ENCODE results near the gene PABPN1L.

GRCh38 chr16:88885693-88886280 lies 19.3 kb upstream of the PABPN1L start:
- TF ChIP-seq, protein P1, sequence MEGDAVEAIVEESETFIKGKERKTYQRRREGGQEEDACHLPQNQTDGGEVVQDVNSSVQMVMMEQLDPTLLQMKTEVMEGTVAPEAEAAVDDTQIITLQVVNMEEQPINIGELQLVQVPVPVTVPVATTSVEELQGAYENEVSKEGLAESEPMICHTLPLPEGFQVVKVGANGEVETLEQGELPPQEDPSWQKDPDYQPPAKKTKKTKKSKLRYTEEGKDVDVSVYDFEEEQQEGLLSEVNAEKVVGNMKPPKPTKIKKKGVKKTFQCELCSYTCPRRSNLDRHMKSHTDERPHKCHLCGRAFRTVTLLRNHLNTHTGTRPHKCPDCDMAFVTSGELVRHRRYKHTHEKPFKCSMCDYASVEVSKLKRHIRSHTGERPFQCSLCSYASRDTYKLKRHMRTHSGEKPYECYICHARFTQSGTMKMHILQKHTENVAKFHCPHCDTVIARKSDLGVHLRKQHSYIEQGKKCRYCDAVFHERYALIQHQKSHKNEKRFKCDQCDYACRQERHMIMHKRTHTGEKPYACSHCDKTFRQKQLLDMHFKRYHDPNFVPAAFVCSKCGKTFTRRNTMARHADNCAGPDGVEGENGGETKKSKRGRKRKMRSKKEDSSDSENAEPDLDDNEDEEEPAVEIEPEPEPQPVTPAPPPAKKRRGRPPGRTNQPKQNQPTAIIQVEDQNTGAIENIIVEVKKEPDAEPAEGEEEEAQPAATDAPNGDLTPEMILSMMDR (IDR thresholded peaks at IDR 0.05) = no peak
- TF ChIP-seq POLR2AphosphoS5 (IDR thresholded peaks at IDR 0.05) (no peak), POLR2A (IDR thresholded peaks at IDR 0.05; ENCODE audit: low read depth) (no peak), EP300 (IDR thresholded peaks at IDR 0.05) (no peak)

All from esophagus muscularis mucosa (tissue), 4 donors.